CD14-positive monocyte (primary cell): ENCODE results near the gene CLTCL1. TPM values are rescaled to one million over a fixed set of nuclear protein-coding genes. Genes with fewer than 3 reads are reported as not detected.

Experiments
- DNase-seq, 3 donors: peaks; one replicate each; pipeline ENCODE4 v3.0.0-alpha.2; 2011 to 2022
- H2AFZ ChIP-seq: 2 replicates; pipeline ENCODE4 v1.6.0; 2012; ENCODE audit warnings: mild to moderate bottlenecking, low read depth, low read length, inconsistent platforms; ENCODE audit not compliant: insufficient read depth, poor library complexity, severe bottlenecking
- H3K27ac ChIP-seq, 2 donors: 1 replicate in 1 of 2; 2 replicates in 1 of 2; pipeline ENCODE4 v1.5.1; 2012 to 2013; ENCODE audit warnings: low read length in 2 of 2, control low read depth in 1 of 2, inconsistent platforms in 1 of 2, low read depth in 1 of 2, mild to moderate bottlenecking in 1 of 2
- H3K27me3 ChIP-seq, 2 donors: one replicate each; pipeline versions ENCODE4 v1.6.0 to v1.6.1; 2011 to 2013; ENCODE audit warnings: low read length in 2 of 2; ENCODE audit not compliant: control insufficient read depth in 2 of 2, insufficient read depth in 2 of 2
- H3K36me3 ChIP-seq, 2 donors: replicated peaks in 1 of 2; 1 replicate in 1 of 2; 2 replicates in 1 of 2; pipeline versions ENCODE4 v1.5.1 to v1.6.1; 2012 to 2013; ENCODE audit warnings: low read length in 2 of 2, control low read depth in 1 of 2, inconsistent platforms in 1 of 2, mild to moderate bottlenecking in 1 of 2; ENCODE audit not compliant: insufficient read depth in 2 of 2, control insufficient read depth in 1 of 2
- H3K4me1 ChIP-seq, 2 donors: 1 replicate in 1 of 2; 2 replicates in 1 of 2; pipeline versions ENCODE4 v1.5.1 to v1.6.1; 2012 to 2013; ENCODE audit warnings: low read length in 2 of 2, control low read depth in 1 of 2, inconsistent platforms in 1 of 2, mild to moderate bottlenecking in 1 of 2, moderate library complexity in 1 of 2; ENCODE audit not compliant: insufficient read depth in 2 of 2, control insufficient read depth in 1 of 2
- H3K4me2 ChIP-seq: replicated peaks from 2 replicates; pipeline ENCODE3; 2012; ENCODE audit warnings: low read length, moderate library complexity, mild to moderate bottlenecking; ENCODE audit not compliant: poor library complexity, severe bottlenecking; ENCODE audit errors: extremely low read depth
- H3K4me3 ChIP-seq, 3 experiments: fragments of 200-600 bp in 1 of 3; sonication (generic) in 1 of 3; replicated peaks in 1 of 3; 1 replicate in 2 of 3; 2 replicates in 1 of 3; pipeline ENCODE4 v1.5.1; 2011 to 2013; ENCODE audit warnings: low read length in 3 of 3, mild to moderate bottlenecking in 3 of 3, control low read depth in 2 of 3, low read depth in 2 of 3, inconsistent platforms in 1 of 3, moderate library complexity in 1 of 3
- H3K79me2 ChIP-seq: 2 replicates; pipeline ENCODE4 v1.6.0; 2012; ENCODE audit warnings: mild to moderate bottlenecking, control low read depth, inconsistent platforms, low read length, moderate library complexity; ENCODE audit not compliant: insufficient read depth
- H3K9ac ChIP-seq: 2 replicates; pipeline ENCODE4 v1.6.0; 2017; ENCODE audit warnings: low read length, mild to moderate bottlenecking; ENCODE audit not compliant: insufficient read depth, poor library complexity, severe bottlenecking
- H3K9me3 ChIP-seq, 2 donors: replicated peaks in 1 of 2; 1 replicate in 1 of 2; 2 replicates in 1 of 2; pipeline versions ENCODE4 v1.5.1 to v1.6.1; 2012 to 2013; ENCODE audit warnings: low read length in 2 of 2, control low read depth in 1 of 2; ENCODE audit not compliant: control insufficient read depth in 1 of 2, insufficient read depth in 1 of 2
- H4K20me1 ChIP-seq: 2 replicates; pipeline ENCODE4 v1.6.0; 2012; ENCODE audit warnings: mild to moderate bottlenecking, low read length, control low read depth, moderate library complexity; ENCODE audit not compliant: insufficient read depth
- H3K27ac Mint-ChIP-seq, 7 donors: one replicate each; pipeline ENCODE4 v1.8.0; 2020; ENCODE audit warnings: mild to moderate bottlenecking in 7 of 7, mixed read lengths in 7 of 7, moderate library complexity in 6 of 7, inconsistent platforms in 2 of 7
- H3K27me3 Mint-ChIP-seq, 3 donors: one replicate each; pipeline ENCODE4 v1.8.0; 2021 to 2022; ENCODE audit warnings: low read depth in 3 of 3, mild to moderate bottlenecking in 3 of 3, mixed read lengths in 3 of 3, moderate library complexity in 3 of 3, inconsistent platforms in 1 of 3
- H3K36me3 Mint-ChIP-seq, 2 donors: one replicate each; pipeline ENCODE4 v1.8.0; 2020; ENCODE audit warnings: mixed read lengths in 2 of 2, inconsistent platforms in 1 of 2, mild to moderate bottlenecking in 1 of 2
- H3K4me1 Mint-ChIP-seq: one replicate; pipeline ENCODE4 v1.8.0; 2020; ENCODE audit warnings: mild to moderate bottlenecking, mixed read lengths
- H3K4me3 Mint-ChIP-seq, 2 donors: one replicate each; pipeline ENCODE4 v1.8.0; 2020; ENCODE audit warnings: mild to moderate bottlenecking in 2 of 2, mixed read lengths in 2 of 2, moderate library complexity in 1 of 2
- H3K9me3 Mint-ChIP-seq, 7 donors: one replicate each; pipeline ENCODE4 v1.8.0; 2020 to 2022; ENCODE audit warnings: mixed read lengths in 7 of 7, mild to moderate bottlenecking in 6 of 7, moderate library complexity in 6 of 7, inconsistent platforms in 2 of 7
- WGBS: methylation state at CpG from one replicate; pipeline ENCODE4 v1.1.5; 2013; ENCODE audit warnings: missing lambda C conversion rate; ENCODE audit not compliant: insufficient coverage; 5-methylcytosine and 5-hydroxymethylcytosine counted together
- intact Hi-C, 2 donors: fragments of 100-400 bp; cut with micrococcal nuclease; formaldehyde crosslinking; loops; one replicate each; pipeline versions ENCODE4 v1.15.0 to v1.15.1; 2023
- polyA plus RNA-seq, 3 donors: library from polyadenylated mRNA; depleted of rRNA in 1 of 3; unstranded in 2 of 3; stranded (reverse) in 1 of 3; fragments of 300-500 nt in 2 of 3; fragments of >200 nt in 1 of 3; fragmentation: Illumina TruSeq in 2 of 3; gene quantifications; 1 replicate in 2 of 3; 2 replicates in 1 of 3; pipeline ENCODE4 v1.2.3, GENCODE V29; 2012 to 2021
- TF ChIP-seq, protein P1 (sequence below): fragments of 200-600 bp; IDR thresholded peaks from one replicate; pipeline ENCODE4 v1.8.0; 2022; ENCODE audit warnings: antibody characterized with exemption, mild to moderate bottlenecking

CLTCL1 gene
- polyA plus RNA-seq, 3 donors = 5.1 to 17.0 (median 6.1) TPM

DNA sequence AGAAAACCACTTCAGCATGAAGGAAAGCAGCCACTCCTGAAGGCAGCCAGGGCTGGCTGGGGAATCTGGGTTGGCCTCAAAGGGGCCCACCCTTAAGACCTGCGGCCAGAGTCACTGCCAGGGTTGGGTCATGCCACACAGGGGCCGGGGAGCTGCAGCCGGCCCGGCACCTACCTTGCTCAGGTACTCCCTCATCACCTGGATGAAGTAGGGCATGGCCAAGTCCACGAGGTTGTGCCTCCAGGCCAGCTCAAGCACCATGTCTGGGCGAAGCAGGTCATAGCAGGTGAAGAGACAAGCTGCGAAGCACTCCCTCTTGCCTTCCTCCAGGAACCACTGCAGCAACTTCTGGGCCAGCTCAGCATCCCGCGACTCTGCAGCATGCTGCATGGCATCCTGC is 108.3 kb downstream of the CLTCL1 start:
- peaks cover 0 to 3% (median 0%) of the 10 kb centered on the region in 3 donors for H3K27me3 Mint-ChIP-seq
- no peaks in the 10 kb centered on the region for H3K79me2 ChIP-seq
- no peaks in the 10 kb centered on the region for H4K20me1 ChIP-seq
- no peak overlapping the region for H3K4me3 ChIP-seq
- peaks cover 7% of the 10 kb centered on the region for H3K4me1 Mint-ChIP-seq
- H3K36me3 Mint-ChIP-seq = peaks cover 29 to 51% of the 10 kb centered on the region in 2 donors
- no peak overlapping the region for H3K9ac ChIP-seq
- TF ChIP-seq, protein P1, sequence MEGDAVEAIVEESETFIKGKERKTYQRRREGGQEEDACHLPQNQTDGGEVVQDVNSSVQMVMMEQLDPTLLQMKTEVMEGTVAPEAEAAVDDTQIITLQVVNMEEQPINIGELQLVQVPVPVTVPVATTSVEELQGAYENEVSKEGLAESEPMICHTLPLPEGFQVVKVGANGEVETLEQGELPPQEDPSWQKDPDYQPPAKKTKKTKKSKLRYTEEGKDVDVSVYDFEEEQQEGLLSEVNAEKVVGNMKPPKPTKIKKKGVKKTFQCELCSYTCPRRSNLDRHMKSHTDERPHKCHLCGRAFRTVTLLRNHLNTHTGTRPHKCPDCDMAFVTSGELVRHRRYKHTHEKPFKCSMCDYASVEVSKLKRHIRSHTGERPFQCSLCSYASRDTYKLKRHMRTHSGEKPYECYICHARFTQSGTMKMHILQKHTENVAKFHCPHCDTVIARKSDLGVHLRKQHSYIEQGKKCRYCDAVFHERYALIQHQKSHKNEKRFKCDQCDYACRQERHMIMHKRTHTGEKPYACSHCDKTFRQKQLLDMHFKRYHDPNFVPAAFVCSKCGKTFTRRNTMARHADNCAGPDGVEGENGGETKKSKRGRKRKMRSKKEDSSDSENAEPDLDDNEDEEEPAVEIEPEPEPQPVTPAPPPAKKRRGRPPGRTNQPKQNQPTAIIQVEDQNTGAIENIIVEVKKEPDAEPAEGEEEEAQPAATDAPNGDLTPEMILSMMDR = no peak
- no peak overlapping the region for H2AFZ ChIP-seq
- peaks cover 9 to 14% of the 10 kb centered on the region in 2 donors for H3K4me1 ChIP-seq
- H3K9me3 ChIP-seq = no peaks in the 10 kb centered on the region
- H3K4me2 ChIP-seq = no peak overlapping the region
- intact Hi-C loops = no loop called here
- no peak overlapping the region for H3K27ac Mint-ChIP-seq
- H3K36me3 ChIP-seq = peaks cover 28 to 49% of the 10 kb centered on the region in 2 donors
- H3K9me3 Mint-ChIP-seq = peaks cover 0 to 2% (median 0%) of the 10 kb centered on the region in 7 donors
- H3K27ac ChIP-seq = no peak overlapping the region
- DNase-seq = no peak
- no peak overlapping the region for H3K4me3 Mint-ChIP-seq
- WGBS = 93% methylated on average over 9 of the region's 9 CpGs
- no peaks in the 10 kb centered on the region for H3K27me3 ChIP-seq

GRCh38 chr22:19182472-19183157 is 108.9 kb downstream of the CLTCL1 start:
- Mint-ChIP-seq H3K9me3 (peaks cover 0 to 2% (median 0%) of the 10 kb centered on the region in 7 donors), H3K27ac (no peak overlapping the region)
- WGBS = 82% methylated on average over 4 of the region's 9 CpGs

More at GRCh38 chr22:19182472-19183157, 108.9 kb downstream of the CLTCL1 start:
- Histone ChIP-seq H3K79me2 (no peaks in the 10 kb centered on the region), H3K4me3 (no peak overlapping the region), H3K27me3 (no peaks in the 10 kb centered on the region), H3K4me2 (no peak overlapping the region), H4K20me1 (no peaks in the 10 kb centered on the region), H3K4me1 (peaks cover 11 to 20% of the 10 kb centered on the region in 2 donors), H3K27ac (no peak overlapping the region), H3K36me3 (peaks cover 22 to 43% of the 10 kb centered on the region in 2 donors), H3K9ac (no peak overlapping the region), H3K9me3 (no peaks in the 10 kb centered on the region), H2AFZ (no peak overlapping the region)
- Mint-ChIP-seq H3K4me1 (peaks cover 8% of the 10 kb centered on the region), H3K4me3 (no peak overlapping the region), H3K27me3 (peaks cover 0 to 3% (median under 1%) of the 10 kb centered on the region in 3 donors), H3K36me3 (peaks cover 23 to 45% of the 10 kb centered on the region in 2 donors)
- intact Hi-C loops = no loop called here
- no peak for DNase-seq
- TF ChIP-seq, protein P1 = no peak
